Erythroblast (primary cell): ENCODE data around the gene CLDN3.

Experiments
- GATA1 ChIP-seq: IDR thresholded peaks from 2 replicates; pipeline ENCODE4 v1.6.1; 2011; ENCODE audit warnings: low read depth, mild to moderate bottlenecking, control low read depth, low read length, moderate library complexity
- POLR2A ChIP-seq: IDR thresholded peaks from 2 replicates; pipeline ENCODE4 v1.6.1; 2011; ENCODE audit warnings: mild to moderate bottlenecking, low read length

- TF ChIP-seq POLR2A, result no peak
- TF ChIP-seq GATA1, result no peak
Measured at GRCh38 chr7:73786588-73786987, 16.5 kb upstream of the CLDN3 start.
